B cell (primary cell): ENCODE data around the gene MR1. TPM values are rescaled to one million over a fixed set of nuclear protein-coding genes. Genes with fewer than 3 reads are reported as not detected.

Experiments
- ATAC-seq: fragments of 200-7000 bp; cut with Tn5 transposase; one replicate; pipeline ENCODE4 v1.10.0; 2021; ENCODE audit warnings: low read depth, mild to moderate bottlenecking, moderate number of reproducible peaks, moderate library complexity
- CTCF ChIA-PET: fragments of 350-600 bp; sonication (Branson Sonifier 250); formaldehyde crosslinking; loops from one replicate; lab custom pipeline; 2021; ENCODE audit warnings: antibody characterized with exemption, inconsistent platforms; lab: Charles Lee
- POLR2A ChIA-PET: fragments of 350-600 bp; sonication (Branson Sonifier 250); formaldehyde crosslinking; loops from one replicate; lab custom pipeline; 2021; ENCODE audit warnings: antibody characterized with exemption; lab: Charles Lee
- DNase-seq: peaks from one replicate; pipeline ENCODE4 v3.0.0; 2013
- H2AFZ ChIP-seq: 2 replicates; pipeline ENCODE4 v1.6.1; 2012; ENCODE audit warnings: mild to moderate bottlenecking, low read depth, low read length; ENCODE audit not compliant: insufficient read depth, poor library complexity, severe bottlenecking
- H3K27ac ChIP-seq, 2 donors: 1 replicate in 1 of 2; 2 replicates in 1 of 2; pipeline ENCODE4 v1.5.1; 2012 to 2013; ENCODE audit warnings: low read length in 2 of 2, mild to moderate bottlenecking in 2 of 2, moderate library complexity in 1 of 2
- H3K27me3 ChIP-seq, 4 experiments: fragments of 200-600 bp in 1 of 4; sonication (generic) in 1 of 4; replicated peaks in 1 of 4; 1 replicate in 2 of 4; 2 replicates in 2 of 4; pipeline versions ENCODE4 v1.6.1 to v1.7.0; 2013 to 2016; ENCODE audit warnings: low read length in 3 of 4, mild to moderate bottlenecking in 2 of 4, mixed read lengths in 1 of 4, moderate library complexity in 1 of 4; ENCODE audit not compliant: insufficient read depth in 4 of 4, control insufficient read depth in 3 of 4; ENCODE audit errors: control extremely low read depth in 1 of 4
- H3K36me3 ChIP-seq, 2 experiments: replicated peaks in 1 of 2; 1 replicate in 1 of 2; 2 replicates in 1 of 2; pipeline versions ENCODE4 v1.6.1 to v1.7.1; 2013; ENCODE audit warnings: low read length in 1 of 2; ENCODE audit not compliant: insufficient read depth in 2 of 2, control insufficient read depth in 1 of 2; ENCODE audit errors: control extremely low read depth in 1 of 2, extremely low read depth in 1 of 2
- H3K4me1 ChIP-seq, 2 donors: fragments of 200-600 bp in 1 of 2; sonication (generic) in 1 of 2; 1 replicate in 1 of 2; 2 replicates in 1 of 2; pipeline versions ENCODE4 v1.5.1 to v1.6.1; 2013 to 2017; ENCODE audit warnings: low read length in 2 of 2; ENCODE audit not compliant: control insufficient read depth in 2 of 2, insufficient read depth in 2 of 2
- H3K4me2 ChIP-seq: replicated peaks from 2 replicates; pipeline ENCODE3; 2012; ENCODE audit warnings: mild to moderate bottlenecking, low read depth, low read length; ENCODE audit not compliant: poor library complexity, severe bottlenecking
- H3K4me3 ChIP-seq, 5 experiments: fragments of 200-600 bp in 1 of 5; sonication (generic) in 1 of 5; 1 replicate in 3 of 5; 2 replicates in 2 of 5; pipeline versions ENCODE4 v1.5.1 to v1.7.0; 2011 to 2016; ENCODE audit warnings: low read length in 4 of 5, mild to moderate bottlenecking in 4 of 5, low read depth in 2 of 5, control low read depth in 1 of 5, moderate library complexity in 1 of 5; ENCODE audit not compliant: insufficient read depth in 1 of 5; ENCODE audit errors: control extremely low read depth in 1 of 5, extremely low read depth in 1 of 5
- H3K79me2 ChIP-seq: fragments of 200-600 bp; sonication (generic); one replicate; pipeline ENCODE4 v1.6.0; 2016; ENCODE audit warnings: low read length; ENCODE audit not compliant: control insufficient read depth, insufficient read depth
- H3K9ac ChIP-seq: fragments of 200-600 bp; sonication (generic); 2 replicates; pipeline ENCODE4 v1.6.1; 2017; ENCODE audit warnings: mild to moderate bottlenecking, low read length, moderate library complexity
- H3K9me3 ChIP-seq, 3 donors: one replicate each; pipeline versions ENCODE4 v1.6.1 to v1.7.1; 2013; ENCODE audit warnings: low read length in 2 of 3; ENCODE audit not compliant: control insufficient read depth in 2 of 3, insufficient read depth in 1 of 3; ENCODE audit errors: control extremely low read depth in 1 of 3
- H4K20me1 ChIP-seq: 2 replicates; pipeline ENCODE4 v1.6.0; 2012; ENCODE audit warnings: mild to moderate bottlenecking, low read length; ENCODE audit not compliant: insufficient read depth, control insufficient read depth, poor library complexity, severe bottlenecking
- H3K27ac Mint-ChIP-seq: one replicate; pipeline ENCODE4 v1.8.0; 2021; ENCODE audit warnings: mixed read lengths
- H3K27me3 Mint-ChIP-seq: one replicate; pipeline ENCODE4 v1.8.0; 2021; ENCODE audit warnings: mixed read lengths
- H3K4me1 Mint-ChIP-seq: one replicate; pipeline ENCODE4 v1.8.0; 2021; ENCODE audit warnings: mixed read lengths
- H3K4me3 Mint-ChIP-seq: one replicate; pipeline ENCODE4 v1.8.0; 2021; ENCODE audit warnings: mixed read lengths
- H3K9me3 Mint-ChIP-seq: one replicate; pipeline ENCODE4 v1.8.0; 2022; ENCODE audit warnings: mixed read lengths; ENCODE audit not compliant: insufficient read depth
- CTCF ChIP-seq: fragments of 200-600 bp; IDR thresholded peaks from one replicate; pipeline ENCODE4 v1.8.0; 2022; ENCODE audit warnings: antibody characterized with exemption, mild to moderate bottlenecking
- EZH2 ChIP-seq: IDR thresholded peaks from 2 replicates; pipeline ENCODE4 v1.6.1; 2012; ENCODE audit warnings: borderline replicate concordance, low read depth, mild to moderate bottlenecking, moderate library complexity, low read length; ENCODE audit not compliant: insufficient read depth, poor library complexity, severe bottlenecking
- WGBS: methylation state at CpG from one replicate; pipeline ENCODE4 v1.1.5; 2013; ENCODE audit warnings: missing lambda C conversion rate; ENCODE audit not compliant: insufficient coverage; 5-methylcytosine and 5-hydroxymethylcytosine counted together
- intact Hi-C: fragments of 100-400 bp; cut with micrococcal nuclease; formaldehyde crosslinking; loops from one replicate; pipeline ENCODE4 v1.10.0; 2022
- polyA plus RNA-seq: library from polyadenylated mRNA; depleted of rRNA; stranded (reverse); fragments of >200 nt; gene quantifications from 2 replicates; pipeline ENCODE4 v1.2.3, GENCODE V29; 2012
- total RNA-seq, 2 donors: library from RNA; stranded (reverse); fragments of 120-200 nt in 1 of 2; gene quantifications; 1 replicate in 1 of 2; 2 replicates in 1 of 2; pipeline versions ENCODE4 v1.2.3 to v1.2.4, GENCODE V29; 2013 to 2022

The MR1 gene
- total and polyA plus RNA-seq, 2 donors (not counting 1 experiment from before 2014, with no cell fraction given), result 9.5 to 28.2 TPM

- ChIA-PET POLR2A (interaction anchor here (0.5 to 8.1 kb wide), 12 partner anchors 8 to 1138 kb away, joined by 4 to 109 read pairs (median 10); partner anchors contain the start of gene XPR1), CTCF (interaction anchor here (1.1 to 11.8 kb wide), 4 partner anchors 11 to 207 kb away, joined by 4 to 672 read pairs (median 78); no protein-coding TSS in a partner anchor)
- H3K79me2 ChIP-seq, result peaks cover 75% of the 10 kb centered on the region
- H4K20me1 ChIP-seq, result peaks cover 42% of the 10 kb centered on the region
- no peak overlapping the region for H2AFZ ChIP-seq
- peak overlapping the region; percentile 94 to 99 (median 95) for H3K4me3 ChIP-seq
- H3K36me3 ChIP-seq, result peaks cover 5 to 21% of the 10 kb centered on the region in 2 experiments
- H3K27me3 ChIP-seq, result no peaks in the 10 kb centered on the region
- no peak for TF ChIP-seq CTCF
- TF ChIP-seq EZH2, result no peak
- peak overlapping the region; percentile 99 for H3K9ac ChIP-seq
- Mint-ChIP-seq H3K4me1 (peaks cover 52% of the 10 kb centered on the region), H3K4me3 (peak overlapping the region; percentile 100), H3K27ac (peak overlapping the region; percentile 100), H3K27me3 (no peaks in the 10 kb centered on the region), H3K9me3 (no peaks in the 10 kb centered on the region)
- H3K4me2 ChIP-seq, result peak overlapping the region; percentile 82
- DNase-seq, result no peak
- under 1% methylated on average over 97 of the region's 97 CpGs for WGBS
- H3K9me3 ChIP-seq, result no peaks in the 10 kb centered on the region
- ATAC-seq, result peak; percentile 4
- peaks cover 42 to 49% of the 10 kb centered on the region in 2 donors for H3K4me1 ChIP-seq
- peak overlapping the region; percentile 98 to 99 for H3K27ac ChIP-seq
- intact Hi-C loops, result loop anchor here (2.0 kb wide), 1 partner anchor 1206 kb away; the partner anchor contains the start of gene TOR1AIP1
These were observed 55.4 kb downstream of the MR1 start for GRCh38 chr1:181089017-181089675.
